Measurements from ENCODE around the gene FOXA3.
"Not testable (repeated sequence)": the region's sequence is repeated elsewhere in the genome, so short reads cannot be mapped to it uniquely, and the experiment has no call there.

FOXA3 gene

GRCh38 chr19:45865269-45865948 lies 1.3 kb downstream of the FOXA3 start:
- Histone ChIP-seq H3K36me3 (ENCODE audit: control insufficient read depth, low read depth, low read length) (peaks cover 3% of the 10 kb centered on the region), H3K9ac (ENCODE audit: low read length) (peak overlapping the region; percentile 87), H3K4me1 (ENCODE audit: control insufficient read depth, low read depth, low read length) (no peaks in the 10 kb centered on the region), H3K9me3 (ENCODE audit: control insufficient read depth, low read depth, low read length) (no peaks in the 10 kb centered on the region), H3K4me3 (ENCODE audit: low read length) (peak overlapping the region; percentile 92), H3K27me3 (ENCODE audit: control insufficient read depth, insufficient read depth, low read length) (peaks cover 19% of the 10 kb centered on the region), H3K27ac (ENCODE audit: low read length) (no peak overlapping the region)

DNA sequence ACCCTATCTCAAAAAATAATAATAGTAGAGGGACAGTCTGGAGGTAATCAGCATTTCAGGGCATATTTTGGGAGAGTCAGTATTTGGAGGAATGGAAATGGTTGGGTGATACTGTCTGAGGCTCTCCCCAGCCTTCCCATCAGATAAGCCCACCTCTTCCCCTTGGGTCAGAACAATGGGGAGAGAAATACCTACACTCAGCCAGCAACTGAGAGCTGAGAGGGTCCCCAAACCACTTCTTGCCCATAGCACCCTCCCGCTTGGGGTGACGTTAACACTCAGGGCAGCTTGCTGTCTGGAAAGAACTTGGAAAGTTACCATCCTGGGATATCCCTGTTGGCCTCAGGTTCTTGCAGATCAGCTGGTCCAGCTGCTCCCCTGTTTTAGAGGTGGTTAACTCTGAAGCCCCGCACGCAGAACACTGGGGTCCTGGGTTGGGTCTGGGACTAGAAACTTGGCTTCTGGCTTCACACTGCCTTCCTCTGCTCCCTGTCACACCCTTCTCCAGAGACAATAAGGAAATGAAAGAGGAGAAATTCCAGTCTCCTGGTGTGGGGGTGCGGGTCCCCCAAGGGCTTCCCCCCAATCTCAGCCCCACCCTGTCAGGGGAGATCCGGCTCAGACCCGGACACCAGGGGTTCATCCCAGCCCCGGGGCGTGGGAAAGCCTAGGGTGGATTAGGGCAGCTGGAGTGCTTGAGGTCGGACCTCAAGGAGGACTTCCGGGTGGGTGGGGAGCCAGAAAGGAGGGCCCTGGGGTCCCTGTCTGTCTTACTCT lies 2.5 kb downstream of the FOXA3 start:
- no peaks in the 10 kb centered on the region for H3K4me1 ChIP-seq (ENCODE audit: control insufficient read depth, low read depth, low read length)
- H3K9ac ChIP-seq (ENCODE audit: low read length) = no peak overlapping the region
- H3K36me3 ChIP-seq (ENCODE audit: control insufficient read depth, low read depth, low read length) = no peaks in the 10 kb centered on the region
- no peak overlapping the region for H3K4me3 ChIP-seq (ENCODE audit: low read length)
- H3K9me3 ChIP-seq (ENCODE audit: control insufficient read depth, low read depth, low read length) = no peaks in the 10 kb centered on the region
- peaks cover 19% of the 10 kb centered on the region for H3K27me3 ChIP-seq (ENCODE audit: control insufficient read depth, insufficient read depth, low read length)
- no peak overlapping the region for H3K27ac ChIP-seq (ENCODE audit: low read length)

GRCh38 chr19:45867241-45867640 lies 3.1 kb downstream of the FOXA3 start:
- not testable (repeated sequence) for H3K36me3 ChIP-seq (ENCODE audit: control insufficient read depth, low read depth, low read length); H3K27ac ChIP-seq (ENCODE audit: low read length); H3K9me3 ChIP-seq (ENCODE audit: control insufficient read depth, low read depth, low read length); H3K4me1 ChIP-seq (ENCODE audit: control insufficient read depth, low read depth, low read length); H3K9ac ChIP-seq (ENCODE audit: low read length); H3K4me3 ChIP-seq (ENCODE audit: low read length)
- H3K27me3 ChIP-seq (ENCODE audit: control insufficient read depth, insufficient read depth, low read length) = peaks cover 19% of the 10 kb centered on the region

GRCh38 chr19:45870798-45871197 lies 6.7 kb downstream of the FOXA3 start:
- no peaks in the 10 kb centered on the region for H3K27me3 ChIP-seq (ENCODE audit: control insufficient read depth, insufficient read depth, low read length)
- H3K27ac ChIP-seq (ENCODE audit: low read length) = no peak overlapping the region
- H3K36me3 ChIP-seq (ENCODE audit: control insufficient read depth, low read depth, low read length) = peaks cover 8% of the 10 kb centered on the region
- H3K4me3 ChIP-seq (ENCODE audit: low read length) = no peak overlapping the region
- no peaks in the 10 kb centered on the region for H3K4me1 ChIP-seq (ENCODE audit: control insufficient read depth, low read depth, low read length)
- H3K9ac ChIP-seq (ENCODE audit: low read length) = no peak overlapping the region
- H3K9me3 ChIP-seq (ENCODE audit: control insufficient read depth, low read depth, low read length) = no peaks in the 10 kb centered on the region

GRCh38 chr19:45872095-45872919 lies 8.2 kb downstream of the FOXA3 start:
- H3K27me3 ChIP-seq (ENCODE audit: control insufficient read depth, insufficient read depth, low read length) = no peaks in the 10 kb centered on the region
- H3K27ac ChIP-seq (ENCODE audit: low read length) = no peak overlapping the region
- H3K4me1 ChIP-seq (ENCODE audit: control insufficient read depth, low read depth, low read length) = peaks cover 6% of the 10 kb centered on the region
- no peak overlapping the region for H3K9ac ChIP-seq (ENCODE audit: low read length)
- peaks cover 8% of the 10 kb centered on the region for H3K36me3 ChIP-seq (ENCODE audit: control insufficient read depth, low read depth, low read length)
- H3K4me3 ChIP-seq (ENCODE audit: low read length) = no peak overlapping the region
- no peaks in the 10 kb centered on the region for H3K9me3 ChIP-seq (ENCODE audit: control insufficient read depth, low read depth, low read length)

DNA sequence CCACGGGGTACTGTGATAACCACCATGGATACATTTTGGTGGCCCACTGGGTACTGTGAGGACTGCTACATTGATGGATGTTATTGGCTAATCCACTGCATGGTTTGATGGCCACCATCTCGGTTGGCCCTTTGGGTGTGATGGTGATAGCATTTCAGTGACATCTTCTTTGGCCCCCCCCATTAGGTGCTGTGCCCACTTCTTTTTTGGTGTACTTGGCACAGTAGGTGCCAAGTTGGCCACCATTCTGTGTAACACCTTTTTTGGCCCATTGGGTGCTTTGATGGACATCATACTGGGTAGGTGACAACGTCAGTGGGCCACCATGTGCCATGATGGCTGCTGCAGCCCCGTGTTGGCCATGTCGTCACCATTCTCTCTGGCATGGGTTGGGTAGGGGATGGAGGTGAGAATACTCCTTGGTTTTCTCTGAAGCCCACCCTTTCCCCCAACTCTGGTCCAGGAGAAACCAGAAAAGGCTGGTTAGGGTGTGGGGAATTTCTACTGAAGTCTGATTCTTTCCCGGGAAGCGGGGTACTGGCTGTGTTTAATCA lies 9.2 kb downstream of the FOXA3 start:
- Histone ChIP-seq H3K27ac (ENCODE audit: low read length) (no peak overlapping the region), H3K4me3 (ENCODE audit: low read length) (no peak overlapping the region), H3K27me3 (ENCODE audit: control insufficient read depth, insufficient read depth, low read length) (no peaks in the 10 kb centered on the region), H3K9ac (ENCODE audit: low read length) (no peak overlapping the region), H3K9me3 (ENCODE audit: control insufficient read depth, low read depth, low read length) (no peaks in the 10 kb centered on the region), H3K4me1 (ENCODE audit: control insufficient read depth, low read depth, low read length) (peaks cover 6% of the 10 kb centered on the region), H3K36me3 (ENCODE audit: control insufficient read depth, low read depth, low read length) (peaks cover 8% of the 10 kb centered on the region)

DNA sequence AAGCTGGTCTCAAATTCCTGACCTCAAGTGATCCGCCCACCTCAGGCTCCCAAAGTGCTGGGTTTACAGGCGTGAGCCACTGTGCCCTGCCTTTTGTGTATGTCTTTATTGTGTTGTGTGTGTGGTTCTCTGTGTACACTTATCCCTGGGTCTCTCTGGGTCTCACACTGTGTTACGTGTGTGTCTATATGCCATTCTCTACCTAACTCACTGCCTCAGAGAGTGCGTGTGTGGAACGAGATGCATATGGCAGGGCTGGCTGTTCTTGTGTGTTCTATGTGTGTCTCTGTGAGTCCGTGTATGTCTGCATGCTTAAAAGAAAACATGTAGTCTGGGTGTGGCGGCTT lies 10.5 kb downstream of the FOXA3 start:
- Histone ChIP-seq H3K4me1 (ENCODE audit: control insufficient read depth, low read depth, low read length) (peaks cover 6% of the 10 kb centered on the region), H3K27ac (ENCODE audit: low read length) (no peak overlapping the region), H3K4me3 (ENCODE audit: low read length) (no peak overlapping the region), H3K9ac (ENCODE audit: low read length) (no peak overlapping the region), H3K27me3 (ENCODE audit: control insufficient read depth, insufficient read depth, low read length) (no peaks in the 10 kb centered on the region), H3K9me3 (ENCODE audit: control insufficient read depth, low read depth, low read length) (no peaks in the 10 kb centered on the region), H3K36me3 (ENCODE audit: control insufficient read depth, low read depth, low read length) (peaks cover 8% of the 10 kb centered on the region)

- H3K4me3 ChIP-seq (ENCODE audit: low read length) = peak overlapping the region; percentile 54
- no peak overlapping the region for H3K27ac ChIP-seq (ENCODE audit: low read length)
- no peaks in the 10 kb centered on the region for H3K9me3 ChIP-seq (ENCODE audit: control insufficient read depth, low read depth, low read length)
- H3K36me3 ChIP-seq (ENCODE audit: control insufficient read depth, low read depth, low read length) = peaks cover 8% of the 10 kb centered on the region
- H3K27me3 ChIP-seq (ENCODE audit: control insufficient read depth, insufficient read depth, low read length) = no peaks in the 10 kb centered on the region
- peaks cover 6% of the 10 kb centered on the region for H3K4me1 ChIP-seq (ENCODE audit: control insufficient read depth, low read depth, low read length)
- peak overlapping the region; percentile 36 for H3K9ac ChIP-seq (ENCODE audit: low read length)
Observed at GRCh38 chr19:45876161-45876410, 12.0 kb downstream of the FOXA3 start.

DNA sequence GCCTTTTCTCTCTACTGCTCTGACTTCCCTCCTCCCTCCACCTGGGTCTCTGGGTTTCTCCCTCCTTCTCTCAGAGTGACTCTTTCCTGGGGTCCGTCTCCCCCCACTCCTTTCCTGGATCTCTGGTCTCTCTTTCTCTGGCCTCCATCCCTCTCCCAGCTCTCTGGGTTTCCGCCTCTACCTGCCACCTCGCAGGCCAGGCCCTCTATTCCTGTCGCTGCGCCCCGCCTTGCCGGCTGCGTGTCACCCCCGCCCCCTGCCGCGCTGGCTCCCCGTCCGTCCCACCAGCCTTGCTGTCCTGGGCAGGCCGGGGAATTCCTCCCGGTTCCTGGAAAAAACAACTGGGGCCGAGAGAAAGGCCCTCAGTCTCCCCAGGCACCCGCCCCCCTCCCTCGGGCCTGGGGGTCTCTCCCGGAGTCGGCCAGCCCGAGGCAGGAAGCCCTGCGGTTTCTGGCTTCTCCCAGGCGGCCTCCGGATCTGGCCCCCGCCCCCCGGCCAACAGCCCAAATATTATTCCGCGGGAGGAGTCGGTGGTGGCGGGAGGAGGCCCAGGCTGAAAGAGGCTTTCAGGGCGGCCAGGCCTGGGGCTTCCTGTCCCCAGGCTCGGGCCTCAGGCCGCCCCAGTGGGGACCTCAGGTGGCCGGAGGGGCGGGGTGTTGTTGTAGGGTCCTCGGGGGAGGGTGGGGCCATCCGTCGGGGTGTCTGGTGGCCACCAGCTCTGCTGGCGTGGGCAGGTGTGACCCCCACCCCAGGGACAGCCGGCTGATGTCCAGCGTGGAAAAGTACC lies 12.5 kb downstream of the FOXA3 start:
- Histone ChIP-seq H3K4me1 (ENCODE audit: control insufficient read depth, low read depth, low read length) (peaks cover 11% of the 10 kb centered on the region), H3K36me3 (ENCODE audit: control insufficient read depth, low read depth, low read length) (peaks cover 8% of the 10 kb centered on the region), H3K27ac (ENCODE audit: low read length) (no peak overlapping the region), H3K9ac (ENCODE audit: low read length) (peak overlapping the region; percentile 36), H3K9me3 (ENCODE audit: control insufficient read depth, low read depth, low read length) (no peaks in the 10 kb centered on the region), H3K27me3 (ENCODE audit: control insufficient read depth, insufficient read depth, low read length) (no peaks in the 10 kb centered on the region), H3K4me3 (ENCODE audit: low read length) (peak overlapping the region; percentile 54)

DNA sequence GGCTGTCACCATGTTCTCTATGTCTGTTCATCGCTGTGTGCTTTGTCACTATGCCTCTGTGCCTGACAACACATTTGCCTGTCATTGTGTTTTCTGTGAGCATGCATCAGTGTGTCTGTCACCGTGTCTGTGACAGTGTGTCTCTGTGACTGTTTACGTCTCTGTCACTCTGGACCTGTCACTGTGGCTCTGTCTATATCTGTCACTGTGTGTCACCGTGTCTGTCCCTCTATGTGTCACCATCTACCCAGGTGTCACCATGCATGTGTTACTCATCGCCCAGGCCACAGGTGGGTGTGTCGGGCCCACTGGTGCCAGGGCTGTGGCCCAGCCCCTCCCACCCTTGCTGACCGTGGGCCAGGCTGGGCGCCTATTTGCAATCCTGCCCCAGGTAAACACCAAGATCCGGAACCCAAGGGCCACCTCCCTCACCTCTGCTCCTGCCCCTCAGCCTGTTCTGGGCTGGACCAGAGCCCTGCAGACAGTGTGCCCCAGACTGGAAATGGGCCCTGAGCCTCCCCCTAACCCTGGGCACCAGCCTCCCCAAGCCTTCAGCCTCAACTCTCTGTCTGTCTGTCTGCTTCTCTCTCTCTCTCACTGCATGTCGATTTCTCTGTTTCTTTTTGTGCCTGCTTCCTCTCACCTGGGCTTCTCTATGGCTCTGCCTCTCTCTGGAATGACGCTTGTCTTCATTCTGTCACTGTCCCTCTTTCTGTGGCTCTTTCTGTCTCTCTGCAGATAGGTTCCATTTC lies 14.1 kb downstream of the FOXA3 start:
- H3K27ac ChIP-seq (ENCODE audit: low read length) = no peak overlapping the region

More for the DNA sequence above, 14.1 kb downstream of the FOXA3 start:
- Histone ChIP-seq H3K4me1 (ENCODE audit: control insufficient read depth, low read depth, low read length) (peaks cover 21% of the 10 kb centered on the region), H3K36me3 (ENCODE audit: control insufficient read depth, low read depth, low read length) (peaks cover 3% of the 10 kb centered on the region), H3K9me3 (ENCODE audit: control insufficient read depth, low read depth, low read length) (no peaks in the 10 kb centered on the region), H3K4me3 (ENCODE audit: low read length) (no peak overlapping the region), H3K27me3 (ENCODE audit: control insufficient read depth, insufficient read depth, low read length) (no peaks in the 10 kb centered on the region), H3K9ac (ENCODE audit: low read length) (no peak overlapping the region)

All from iPS-18a (cell line).